Measurements from ENCODE around the gene DYNLRB1.

DNA sequence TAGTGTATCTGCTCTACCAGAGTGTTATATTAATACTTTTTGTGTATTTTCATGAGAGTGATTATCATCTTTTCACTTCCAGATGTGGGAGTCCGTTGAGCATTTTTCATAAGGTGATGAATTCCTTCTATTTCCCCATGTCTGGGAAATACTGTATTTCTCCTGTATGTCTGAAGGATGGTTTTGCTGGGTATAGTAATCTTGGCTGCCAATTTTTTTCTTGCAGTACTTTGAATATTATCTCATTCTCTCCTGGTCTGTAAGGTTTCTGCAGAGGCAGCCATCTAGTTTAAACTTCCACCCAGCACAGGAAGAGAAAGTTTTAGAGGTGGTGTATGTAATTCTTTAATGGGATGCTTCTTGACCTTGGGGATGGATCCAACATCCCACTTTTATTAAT is 15.4 kb upstream of the DYNLRB1 start:
- TF ChIP-seq, protein P1, sequence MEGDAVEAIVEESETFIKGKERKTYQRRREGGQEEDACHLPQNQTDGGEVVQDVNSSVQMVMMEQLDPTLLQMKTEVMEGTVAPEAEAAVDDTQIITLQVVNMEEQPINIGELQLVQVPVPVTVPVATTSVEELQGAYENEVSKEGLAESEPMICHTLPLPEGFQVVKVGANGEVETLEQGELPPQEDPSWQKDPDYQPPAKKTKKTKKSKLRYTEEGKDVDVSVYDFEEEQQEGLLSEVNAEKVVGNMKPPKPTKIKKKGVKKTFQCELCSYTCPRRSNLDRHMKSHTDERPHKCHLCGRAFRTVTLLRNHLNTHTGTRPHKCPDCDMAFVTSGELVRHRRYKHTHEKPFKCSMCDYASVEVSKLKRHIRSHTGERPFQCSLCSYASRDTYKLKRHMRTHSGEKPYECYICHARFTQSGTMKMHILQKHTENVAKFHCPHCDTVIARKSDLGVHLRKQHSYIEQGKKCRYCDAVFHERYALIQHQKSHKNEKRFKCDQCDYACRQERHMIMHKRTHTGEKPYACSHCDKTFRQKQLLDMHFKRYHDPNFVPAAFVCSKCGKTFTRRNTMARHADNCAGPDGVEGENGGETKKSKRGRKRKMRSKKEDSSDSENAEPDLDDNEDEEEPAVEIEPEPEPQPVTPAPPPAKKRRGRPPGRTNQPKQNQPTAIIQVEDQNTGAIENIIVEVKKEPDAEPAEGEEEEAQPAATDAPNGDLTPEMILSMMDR (conservative IDR thresholded peaks at IDR 0.05; ENCODE audit: low read depth, low read length), result no peak
- no peak for TF ChIP-seq EZH2 (IDR thresholded peaks at IDR 0.05; ENCODE audit: borderline replicate concordance, low read depth, low read length, poor library complexity, severe bottlenecking)

All from A673 (cell line).